Sigmoid colon (tissue), 4 donors: ENCODE results near the gene JAKMIP1.

Experiments
- CTCF ChIP-seq, 4 experiments: fragments of 450-650 bp in 3 of 4; fragments of 200-600 bp in 1 of 4; IDR thresholded peaks; one replicate each; pipeline ENCODE4 v1.5.1; 2016 to 2019; ENCODE audit warnings: antibody characterized with exemption in 4 of 4, mild to moderate bottlenecking in 3 of 4, moderate library complexity in 2 of 4
- POLR2A ChIP-seq, 2 donors: fragments of 450-650 bp; IDR thresholded peaks; one replicate each; pipeline ENCODE4 v1.6.1; 2016; ENCODE audit warnings: antibody characterized with exemption in 2 of 2, mild to moderate bottlenecking in 2 of 2, moderate library complexity in 2 of 2
- POLR2AphosphoS5 ChIP-seq, 4 donors: sonication (generic); formaldehyde crosslinking; IDR thresholded peaks; one replicate each; pipeline ENCODE4 v1.6.1; 2017; ENCODE audit warnings: antibody characterized with exemption in 4 of 4

- TF ChIP-seq POLR2A (IDR thresholded peaks at IDR 0.05) (no peak), CTCF (IDR thresholded peaks at IDR 0.05) (no peak), POLR2AphosphoS5 (IDR thresholded peaks at IDR 0.05) (no peak)
Measured at GRCh38 chr4:6245246-6246169, 45.2 kb upstream of the JAKMIP1 start.
